M059J (cell line): ENCODE data around the gene NPIPA7. TPM values are rescaled to one million over a fixed set of nuclear protein-coding genes. Genes with fewer than 3 reads are reported as not detected.
"Not testable (repeated sequence)": the region's sequence is repeated elsewhere in the genome, so short reads cannot be mapped to it uniquely, and the experiment has no call there.

Source experiments
- DNase-seq: peaks from one replicate; pipeline ENCODE4 v3.0.0-alpha.2; 2012; ENCODE audit warnings: low read depth
- total RNA-seq: library from RNA; depleted of rRNA; stranded (reverse); fragments of >200 nt; shearing (Covaris generic); gene quantifications from 2 replicates; pipeline ENCODE4 v1.2.3, GENCODE V29; 2014; rRNA removed

NPIPA7 gene
- total RNA-seq, 1 experiment from 2014 or later, result 4.0 TPM

GRCh38 chr16:16417914-16418544, 39.1 kb downstream of the NPIPA7 start:
- not testable (repeated sequence) for DNase-seq

GRCh38 chr16:16420515-16420914, 41.6 kb downstream of the NPIPA7 start:
- not testable (repeated sequence) for DNase-seq

GRCh38 chr16:16425146-16425545, 46.2 kb downstream of the NPIPA7 start:
- not testable (repeated sequence) for DNase-seq

- not testable (repeated sequence) for DNase-seq
Observed at GRCh38 chr16:16431135-16431534, 52.2 kb downstream of the NPIPA7 start.

GRCh38 chr16:16434711-16435110, 55.8 kb downstream of the NPIPA7 start:
- DNase-seq, result peak; percentile 2

- DNase-seq, result not testable (repeated sequence)
Observed at GRCh38 chr16:16441401-16441800, 62.5 kb downstream of the NPIPA7 start.

Other genes with a start within 250 kb of the NPIPA7 start
- gene ABCC6, start 155.6 kb upstream of the NPIPA7 start, total RNA-seq, result 3.6 and 3.9 TPM in 2 replicates
- gene NOMO3, start 146.6 kb upstream of the NPIPA7 start, total RNA-seq, result 60.1 and 106 TPM in 2 replicates